ENCODE data around the gene LRRC75A.

Gene LRRC75A

DNA sequence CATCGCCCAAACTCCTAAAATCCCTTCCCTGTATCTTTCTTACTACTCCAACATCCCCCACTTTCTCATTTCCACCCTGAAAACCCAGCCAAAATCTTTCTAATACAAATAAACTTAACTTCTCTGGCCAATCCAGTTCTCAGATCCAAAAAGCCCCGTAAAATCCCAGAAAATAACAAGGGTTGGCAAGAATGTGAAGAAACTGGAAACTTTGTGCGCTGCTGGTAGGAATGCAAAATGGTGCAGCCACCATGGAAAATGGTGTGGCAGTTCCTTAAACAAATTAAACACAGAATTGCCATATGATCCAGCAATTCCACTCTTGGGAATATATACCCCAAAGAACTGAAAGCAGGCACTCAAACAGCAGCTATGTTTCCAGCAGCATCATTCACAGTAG lies 24.1 kb downstream of the LRRC75A start:
- no peaks in the 10 kb centered on the region for H3K9me3 ChIP-seq (ENCODE audit: insufficient read depth, low read depth, low read length)
- no peak for TF ChIP-seq EZH2phosphoT487 (IDR thresholded peaks at IDR 0.05; ENCODE audit: borderline replicate concordance)
- TF ChIP-seq, protein P1, sequence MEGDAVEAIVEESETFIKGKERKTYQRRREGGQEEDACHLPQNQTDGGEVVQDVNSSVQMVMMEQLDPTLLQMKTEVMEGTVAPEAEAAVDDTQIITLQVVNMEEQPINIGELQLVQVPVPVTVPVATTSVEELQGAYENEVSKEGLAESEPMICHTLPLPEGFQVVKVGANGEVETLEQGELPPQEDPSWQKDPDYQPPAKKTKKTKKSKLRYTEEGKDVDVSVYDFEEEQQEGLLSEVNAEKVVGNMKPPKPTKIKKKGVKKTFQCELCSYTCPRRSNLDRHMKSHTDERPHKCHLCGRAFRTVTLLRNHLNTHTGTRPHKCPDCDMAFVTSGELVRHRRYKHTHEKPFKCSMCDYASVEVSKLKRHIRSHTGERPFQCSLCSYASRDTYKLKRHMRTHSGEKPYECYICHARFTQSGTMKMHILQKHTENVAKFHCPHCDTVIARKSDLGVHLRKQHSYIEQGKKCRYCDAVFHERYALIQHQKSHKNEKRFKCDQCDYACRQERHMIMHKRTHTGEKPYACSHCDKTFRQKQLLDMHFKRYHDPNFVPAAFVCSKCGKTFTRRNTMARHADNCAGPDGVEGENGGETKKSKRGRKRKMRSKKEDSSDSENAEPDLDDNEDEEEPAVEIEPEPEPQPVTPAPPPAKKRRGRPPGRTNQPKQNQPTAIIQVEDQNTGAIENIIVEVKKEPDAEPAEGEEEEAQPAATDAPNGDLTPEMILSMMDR (conservative IDR thresholded peaks at IDR 0.05; ENCODE audit: low read length): no peak
- H3K9ac ChIP-seq (ENCODE audit: low read depth, low read length, poor library complexity, severe bottlenecking): no peak overlapping the region
- no peaks in the 10 kb centered on the region for H3K9me2 ChIP-seq (replicated peaks; ENCODE audit: low read depth, low read length)
- peaks cover 6% of the 10 kb centered on the region for H3K4me1 ChIP-seq (ENCODE audit: insufficient read depth, low read length, poor library complexity, severe bottlenecking)
- no peak overlapping the region for H3K4me2 ChIP-seq (ENCODE audit: low read depth, low read length, poor library complexity, severe bottlenecking)
- no peaks in the 10 kb centered on the region; the same call in 1 of the 2 replicates for H3K36me3 ChIP-seq (ENCODE audit: insufficient read depth, low read length)
- H3K79me2 ChIP-seq (ENCODE audit: insufficient read depth, low read length): no peaks in the 10 kb centered on the region
- H3F3A ChIP-seq (ENCODE audit: low read depth): no peaks in the 10 kb centered on the region
- no peak overlapping the region for H3K4me3 ChIP-seq (ENCODE audit: low read length, poor library complexity, severe bottlenecking)
- H3K27me3 ChIP-seq (ENCODE audit: insufficient read depth, low read length, poor library complexity, severe bottlenecking): no peaks in the 10 kb centered on the region
- H4K20me1 ChIP-seq (ENCODE audit: insufficient read depth, low read length, poor library complexity, severe bottlenecking): no peaks in the 10 kb centered on the region
- no peak overlapping the region for H2AFZ ChIP-seq (ENCODE audit: low read length)

GRCh38 chr17:16467044-16467443 lies 24.9 kb downstream of the LRRC75A start:
- Histone ChIP-seq H3K9ac (ENCODE audit: low read depth, low read length, poor library complexity, severe bottlenecking) (no peak overlapping the region), H3F3A (ENCODE audit: low read depth) (no peaks in the 10 kb centered on the region), H3K27me3 (ENCODE audit: insufficient read depth, low read length, poor library complexity, severe bottlenecking) (no peaks in the 10 kb centered on the region), H4K20me1 (ENCODE audit: insufficient read depth, low read length, poor library complexity, severe bottlenecking) (no peaks in the 10 kb centered on the region), H3K79me2 (ENCODE audit: insufficient read depth, low read length) (no peaks in the 10 kb centered on the region), H3K9me2 (replicated peaks; ENCODE audit: low read depth, low read length) (no peaks in the 10 kb centered on the region), H3K4me3 (ENCODE audit: low read length, poor library complexity, severe bottlenecking) (no peak overlapping the region), H3K9me3 (ENCODE audit: insufficient read depth, low read depth, low read length) (no peaks in the 10 kb centered on the region), H2AFZ (ENCODE audit: low read length) (no peak overlapping the region), H3K4me1 (ENCODE audit: insufficient read depth, low read length, poor library complexity, severe bottlenecking) (peaks cover 6% of the 10 kb centered on the region), H3K4me2 (ENCODE audit: low read depth, low read length, poor library complexity, severe bottlenecking) (no peak overlapping the region), H3K36me3 (ENCODE audit: insufficient read depth, low read length) (no peaks in the 10 kb centered on the region; the same call in 1 of the 2 replicates)
- TF ChIP-seq, protein P1 (conservative IDR thresholded peaks at IDR 0.05; ENCODE audit: low read length): no peak
- TF ChIP-seq EZH2phosphoT487 (IDR thresholded peaks at IDR 0.05; ENCODE audit: borderline replicate concordance): no peak

DNA sequence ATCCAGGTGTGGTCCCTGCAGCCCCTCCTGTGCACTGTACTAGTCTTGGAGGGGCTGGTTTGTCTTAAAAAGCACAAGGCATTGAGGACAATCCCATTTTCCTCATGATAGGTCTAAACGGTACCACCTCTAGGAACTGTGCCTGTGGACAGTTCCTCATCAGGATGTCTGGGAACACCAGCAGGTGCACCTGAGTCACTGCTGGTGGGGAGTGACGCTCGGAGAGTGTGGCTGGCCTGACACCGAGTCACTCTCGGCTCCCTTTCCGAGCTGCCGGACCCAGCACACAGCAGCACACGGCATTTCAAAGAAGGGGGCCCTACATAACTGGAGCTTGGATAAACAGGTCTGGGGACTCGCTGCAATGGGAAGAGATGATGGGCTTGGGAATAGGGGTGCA lies 25.6 kb downstream of the LRRC75A start:
- Histone ChIP-seq H4K20me1 (ENCODE audit: insufficient read depth, low read length, poor library complexity, severe bottlenecking) (no peaks in the 10 kb centered on the region), H3K36me3 (ENCODE audit: insufficient read depth, low read length) (no peaks in the 10 kb centered on the region; the same call in 1 of the 2 replicates), H3F3A (ENCODE audit: low read depth) (no peaks in the 10 kb centered on the region), H3K27me3 (ENCODE audit: insufficient read depth, low read length, poor library complexity, severe bottlenecking) (no peaks in the 10 kb centered on the region), H3K79me2 (ENCODE audit: insufficient read depth, low read length) (no peaks in the 10 kb centered on the region), H3K9me2 (replicated peaks; ENCODE audit: low read depth, low read length) (no peaks in the 10 kb centered on the region), H3K9me3 (ENCODE audit: insufficient read depth, low read depth, low read length) (no peaks in the 10 kb centered on the region), H3K4me2 (ENCODE audit: low read depth, low read length, poor library complexity, severe bottlenecking) (no peak overlapping the region), H3K4me1 (ENCODE audit: insufficient read depth, low read length, poor library complexity, severe bottlenecking) (peaks cover 6% of the 10 kb centered on the region), H3K9ac (ENCODE audit: low read depth, low read length, poor library complexity, severe bottlenecking) (no peak overlapping the region), H3K4me3 (ENCODE audit: low read length, poor library complexity, severe bottlenecking) (no peak overlapping the region), H2AFZ (ENCODE audit: low read length) (no peak overlapping the region)
- TF ChIP-seq, protein P1 (conservative IDR thresholded peaks at IDR 0.05; ENCODE audit: low read length): no peak
- no peak for TF ChIP-seq EZH2phosphoT487 (IDR thresholded peaks at IDR 0.05; ENCODE audit: borderline replicate concordance)
